Astrocyte (in vitro differentiated cells and primary cell): ENCODE measurements around the gene HMGB4.

Source experiments
- CTCF ChIP-seq: IDR thresholded peaks from 2 replicates; pipeline ENCODE4 v1.5.1; 2011; ENCODE audit warnings: low read depth, mild to moderate bottlenecking, inconsistent platforms, low read length, moderate library complexity; ENCODE audit not compliant: insufficient read depth
- EZH2 ChIP-seq: IDR thresholded peaks from 2 replicates; pipeline ENCODE4 v1.6.1; 2012; ENCODE audit warnings: mild to moderate bottlenecking, low read length, inconsistent platforms; ENCODE audit not compliant: insufficient read depth

- TF ChIP-seq CTCF (no peak), EZH2 (no peak)
Observed at GRCh38 chr1:33819290-33819912, 44.5 kb upstream of the HMGB4 start.
